Epithelial cell of esophagus (primary cell): Measurements from ENCODE around the gene CHIC2.
"Not testable (repeated sequence)": the region's sequence is repeated elsewhere in the genome, so short reads cannot be mapped to it uniquely, and the experiment has no call there.

Source experiments
- DNase-seq: peaks from one replicate; pipeline ENCODE4 v3.0.0; 2010; ENCODE audit warnings: low read depth
- H3K4me3 ChIP-seq: 2 replicates; pipeline ENCODE4 v1.5.1; 2011; ENCODE audit warnings: mild to moderate bottlenecking, low read length, control low read depth
- CTCF ChIP-seq: IDR thresholded peaks from 2 replicates; pipeline ENCODE4 v1.5.1; 2011; ENCODE audit warnings: low read depth, mild to moderate bottlenecking, low read length, control low read depth, inconsistent platforms; ENCODE audit not compliant: insufficient read depth; ENCODE audit errors: missing control alignments

CHIC2 gene

GRCh38 chr4:54041933-54042332 lies 22.5 kb downstream of the CHIC2 start:
- DNase-seq, result no peak
- H3K4me3 ChIP-seq, result no peak overlapping the region
- TF ChIP-seq CTCF, result no peak

GRCh38 chr4:54041100-54041499 lies 23.3 kb downstream of the CHIC2 start:
- no peak for TF ChIP-seq CTCF
- H3K4me3 ChIP-seq, result no peak overlapping the region
- no peak for DNase-seq

GRCh38 chr4:54038056-54038455 lies 26.3 kb downstream of the CHIC2 start:
- no peak overlapping the region for H3K4me3 ChIP-seq
- no peak for DNase-seq
- no peak for TF ChIP-seq CTCF

GRCh38 chr4:54036184-54036583 lies 28.2 kb downstream of the CHIC2 start:
- DNase-seq, result no peak
- H3K4me3 ChIP-seq, result no peak overlapping the region
- no peak for TF ChIP-seq CTCF

- DNase-seq, result no peak
- no peak for TF ChIP-seq CTCF
- no peak overlapping the region for H3K4me3 ChIP-seq
Measured at GRCh38 chr4:54032558-54033135, 31.8 kb downstream of the CHIC2 start.

GRCh38 chr4:54027311-54027710 lies 37.1 kb downstream of the CHIC2 start:
- no peak for TF ChIP-seq CTCF
- DNase-seq, result no peak
- H3K4me3 ChIP-seq, result no peak overlapping the region

- no peak for DNase-seq
- TF ChIP-seq CTCF, result no peak
- no peak overlapping the region for H3K4me3 ChIP-seq
Measured at GRCh38 chr4:54025582-54025981, 38.8 kb downstream of the CHIC2 start.

GRCh38 chr4:54023019-54023418 lies 41.4 kb downstream of the CHIC2 start:
- not testable (repeated sequence) for DNase-seq, H3K4me3 ChIP-seq
